ENCODE data around the gene BCAR1. TPM values are rescaled to one million over a fixed set of nuclear protein-coding genes. Genes with fewer than 3 reads are reported as not detected.
"Not testable (repeated sequence)": the region's sequence is repeated elsewhere in the genome, so short reads cannot be mapped to it uniquely, and the experiment has no call there.

Gene BCAR1
- polyA plus RNA-seq, 1 donor from 2014 or later, result 39.1 TPM

DNA sequence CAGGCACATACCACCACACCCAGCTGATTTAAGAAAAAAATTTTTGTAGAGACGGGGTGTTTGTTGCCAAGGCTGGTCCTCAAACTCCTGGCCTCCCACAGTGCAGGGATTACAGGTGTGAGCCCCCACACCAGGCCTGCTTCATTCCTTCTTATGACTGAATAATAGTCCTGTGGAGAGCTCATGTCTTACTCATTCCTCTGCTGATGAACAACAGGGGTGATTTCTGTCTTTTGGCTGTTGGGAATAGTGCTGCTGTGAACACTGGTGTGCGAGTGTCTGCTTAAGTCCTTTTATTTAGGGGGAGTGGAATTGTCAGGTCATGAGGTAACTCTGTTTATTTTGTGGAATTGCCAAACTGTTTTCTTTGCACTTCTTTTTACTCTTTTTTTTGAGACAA lies 35.3 kb downstream of the BCAR1 start:
- TF ChIP-seq, protein P1, sequence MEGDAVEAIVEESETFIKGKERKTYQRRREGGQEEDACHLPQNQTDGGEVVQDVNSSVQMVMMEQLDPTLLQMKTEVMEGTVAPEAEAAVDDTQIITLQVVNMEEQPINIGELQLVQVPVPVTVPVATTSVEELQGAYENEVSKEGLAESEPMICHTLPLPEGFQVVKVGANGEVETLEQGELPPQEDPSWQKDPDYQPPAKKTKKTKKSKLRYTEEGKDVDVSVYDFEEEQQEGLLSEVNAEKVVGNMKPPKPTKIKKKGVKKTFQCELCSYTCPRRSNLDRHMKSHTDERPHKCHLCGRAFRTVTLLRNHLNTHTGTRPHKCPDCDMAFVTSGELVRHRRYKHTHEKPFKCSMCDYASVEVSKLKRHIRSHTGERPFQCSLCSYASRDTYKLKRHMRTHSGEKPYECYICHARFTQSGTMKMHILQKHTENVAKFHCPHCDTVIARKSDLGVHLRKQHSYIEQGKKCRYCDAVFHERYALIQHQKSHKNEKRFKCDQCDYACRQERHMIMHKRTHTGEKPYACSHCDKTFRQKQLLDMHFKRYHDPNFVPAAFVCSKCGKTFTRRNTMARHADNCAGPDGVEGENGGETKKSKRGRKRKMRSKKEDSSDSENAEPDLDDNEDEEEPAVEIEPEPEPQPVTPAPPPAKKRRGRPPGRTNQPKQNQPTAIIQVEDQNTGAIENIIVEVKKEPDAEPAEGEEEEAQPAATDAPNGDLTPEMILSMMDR (IDR thresholded peaks at IDR 0.05; ENCODE audit: poor library complexity, severe bottlenecking), result no peak
- no peak for TF ChIP-seq EP300 (conservative IDR thresholded peaks at IDR 0.05; ENCODE audit: poor library complexity, severe bottlenecking)
- no peak for TF ChIP-seq SMC3 (conservative IDR thresholded peaks at IDR 0.05; ENCODE audit: poor library complexity)
- H3K4me2 ChIP-seq (ENCODE audit: low read length), result no peak overlapping the region
- no peaks in the 10 kb centered on the region for H3K9me2 ChIP-seq (ENCODE audit: insufficient read depth, low read length)
- no peaks in the 10 kb centered on the region for H3K27me3 ChIP-seq (ENCODE audit: insufficient read depth, low read depth, low read length)
- H3K9me3 ChIP-seq (ENCODE audit: low read length), result no peaks in the 10 kb centered on the region
- H3K36me3 ChIP-seq (ENCODE audit: insufficient read depth, low read length), result no peaks in the 10 kb centered on the region
- H3K9ac ChIP-seq (ENCODE audit: low read length), result no peak overlapping the region
- H3K4me3 ChIP-seq (ENCODE audit: low read length), result no peak overlapping the region
- H3K79me2 ChIP-seq (replicated peaks; ENCODE audit: insufficient read depth, low read length), result no peaks in the 10 kb centered on the region
- no peak overlapping the region for H3K27ac ChIP-seq (ENCODE audit: low read length)
- no peaks in the 10 kb centered on the region for H4K20me1 ChIP-seq (ENCODE audit: insufficient read depth)
- no peak overlapping the region for H2AFZ ChIP-seq (ENCODE audit: low read depth, low read length)
- H3F3A ChIP-seq (ENCODE audit: insufficient read depth, low read length, poor library complexity, severe bottlenecking), result no peaks in the 10 kb centered on the region

DNA sequence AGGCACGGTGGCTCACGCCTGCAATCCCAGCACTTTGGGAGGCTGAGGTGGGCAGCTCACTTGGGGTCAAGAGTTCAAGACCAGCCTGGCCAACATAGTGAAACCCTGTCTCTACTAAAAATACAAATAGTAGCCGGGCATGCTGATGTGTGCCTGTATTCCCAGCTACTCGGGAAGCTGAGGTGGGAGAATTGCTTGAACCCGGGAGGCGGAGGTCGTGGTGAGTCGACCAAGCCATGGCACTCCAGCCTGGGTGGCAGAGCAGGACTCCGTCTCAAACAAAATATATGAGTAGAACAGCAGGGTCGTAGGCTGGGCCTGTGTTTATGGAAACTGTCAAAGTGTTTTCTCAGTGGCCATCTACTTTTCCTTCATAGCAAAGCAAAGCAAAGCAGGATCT lies 40.1 kb downstream of the BCAR1 start:
- not testable (repeated sequence) for H3K27me3 ChIP-seq (ENCODE audit: insufficient read depth, low read depth, low read length); H3K9me2 ChIP-seq (ENCODE audit: insufficient read depth, low read length); H3K9ac ChIP-seq (ENCODE audit: low read length); H3F3A ChIP-seq (ENCODE audit: insufficient read depth, low read length, poor library complexity, severe bottlenecking); H3K4me2 ChIP-seq (ENCODE audit: low read length); H3K79me2 ChIP-seq (replicated peaks; ENCODE audit: insufficient read depth, low read length); H3K4me3 ChIP-seq (ENCODE audit: low read length); H3K27ac ChIP-seq (ENCODE audit: low read length); H2AFZ ChIP-seq (ENCODE audit: low read depth, low read length); H3K36me3 ChIP-seq (ENCODE audit: insufficient read depth, low read length); H4K20me1 ChIP-seq (ENCODE audit: insufficient read depth); H3K9me3 ChIP-seq (ENCODE audit: low read length)

DNA sequence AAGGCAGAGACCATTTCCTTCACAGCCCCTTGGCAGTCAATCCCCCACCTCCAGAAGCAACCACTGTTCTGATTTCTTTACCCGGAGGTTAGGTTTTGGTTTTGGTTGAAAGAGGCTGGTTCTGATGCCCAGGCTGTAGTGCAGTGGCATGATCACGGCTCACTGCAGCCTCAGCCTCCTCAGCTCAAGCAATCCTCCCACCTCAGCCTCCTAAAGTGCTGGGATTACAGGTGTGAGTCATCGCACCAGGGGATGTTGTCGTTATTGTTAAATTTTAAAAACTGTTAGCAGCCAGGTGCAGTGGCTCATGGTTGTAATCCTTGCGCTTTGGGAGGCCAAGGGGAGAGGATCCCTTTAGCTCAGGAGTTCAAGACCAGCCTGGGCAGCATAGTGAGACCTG lies 41.5 kb downstream of the BCAR1 start:
- H3K79me2 ChIP-seq (replicated peaks; ENCODE audit: insufficient read depth, low read length), result no peaks in the 10 kb centered on the region

DNA sequence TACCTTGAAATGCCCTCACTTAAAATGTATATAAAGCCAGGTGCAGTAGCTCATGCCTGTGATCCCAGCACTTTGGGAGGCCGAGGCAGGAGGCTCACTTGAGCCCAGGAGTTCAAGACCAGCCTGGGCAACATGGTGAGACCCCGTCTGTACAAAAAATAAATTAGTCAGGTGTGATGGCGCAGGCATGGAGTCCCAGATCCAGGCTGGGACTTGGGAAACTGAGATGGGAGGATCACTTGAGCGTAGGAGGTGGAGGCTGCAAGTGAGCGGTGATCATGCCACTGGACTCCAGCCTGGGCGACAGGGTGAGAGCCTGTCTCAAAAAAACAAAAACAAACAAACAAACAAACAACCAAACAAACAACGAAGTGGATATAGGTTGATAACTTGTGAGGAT lies 41.9 kb downstream of the BCAR1 start:
- H3K9me2 ChIP-seq (ENCODE audit: insufficient read depth, low read length), result not testable (repeated sequence)

More for the DNA sequence above, 41.5 kb downstream of the BCAR1 start:
- no peak for TF ChIP-seq POLR2AphosphoS5 (IDR thresholded peaks at IDR 0.05)
- TF ChIP-seq RAD21 (conservative IDR thresholded peaks at IDR 0.05), result no peak
- TF ChIP-seq, protein P1 (IDR thresholded peaks at IDR 0.05; ENCODE audit: poor library complexity, severe bottlenecking), result no peak
- no peak for TF ChIP-seq TAF1 (IDR thresholded peaks at IDR 0.05; ENCODE audit: low read depth)
- TF ChIP-seq EP300 (conservative IDR thresholded peaks at IDR 0.05; ENCODE audit: poor library complexity, severe bottlenecking), result no peak
- TF ChIP-seq SMC3 (conservative IDR thresholded peaks at IDR 0.05; ENCODE audit: poor library complexity), result no peak
- no peak for TF ChIP-seq EZH2 (IDR thresholded peaks at IDR 0.05; ENCODE audit: borderline replicate concordance, insufficient read depth, low read length, poor library complexity, severe bottlenecking)
- TF ChIP-seq, protein P2, sequence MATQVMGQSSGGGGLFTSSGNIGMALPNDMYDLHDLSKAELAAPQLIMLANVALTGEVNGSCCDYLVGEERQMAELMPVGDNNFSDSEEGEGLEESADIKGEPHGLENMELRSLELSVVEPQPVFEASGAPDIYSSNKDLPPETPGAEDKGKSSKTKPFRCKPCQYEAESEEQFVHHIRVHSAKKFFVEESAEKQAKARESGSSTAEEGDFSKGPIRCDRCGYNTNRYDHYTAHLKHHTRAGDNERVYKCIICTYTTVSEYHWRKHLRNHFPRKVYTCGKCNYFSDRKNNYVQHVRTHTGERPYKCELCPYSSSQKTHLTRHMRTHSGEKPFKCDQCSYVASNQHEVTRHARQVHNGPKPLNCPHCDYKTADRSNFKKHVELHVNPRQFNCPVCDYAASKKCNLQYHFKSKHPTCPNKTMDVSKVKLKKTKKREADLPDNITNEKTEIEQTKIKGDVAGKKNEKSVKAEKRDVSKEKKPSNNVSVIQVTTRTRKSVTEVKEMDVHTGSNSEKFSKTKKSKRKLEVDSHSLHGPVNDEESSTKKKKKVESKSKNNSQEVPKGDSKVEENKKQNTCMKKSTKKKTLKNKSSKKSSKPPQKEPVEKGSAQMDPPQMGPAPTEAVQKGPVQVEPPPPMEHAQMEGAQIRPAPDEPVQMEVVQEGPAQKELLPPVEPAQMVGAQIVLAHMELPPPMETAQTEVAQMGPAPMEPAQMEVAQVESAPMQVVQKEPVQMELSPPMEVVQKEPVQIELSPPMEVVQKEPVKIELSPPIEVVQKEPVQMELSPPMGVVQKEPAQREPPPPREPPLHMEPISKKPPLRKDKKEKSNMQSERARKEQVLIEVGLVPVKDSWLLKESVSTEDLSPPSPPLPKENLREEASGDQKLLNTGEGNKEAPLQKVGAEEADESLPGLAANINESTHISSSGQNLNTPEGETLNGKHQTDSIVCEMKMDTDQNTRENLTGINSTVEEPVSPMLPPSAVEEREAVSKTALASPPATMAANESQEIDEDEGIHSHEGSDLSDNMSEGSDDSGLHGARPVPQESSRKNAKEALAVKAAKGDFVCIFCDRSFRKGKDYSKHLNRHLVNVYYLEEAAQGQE (IDR thresholded peaks at IDR 0.05; ENCODE audit: borderline replicate concordance), result no peak
- no peak for TF ChIP-seq MXI1 (conservative IDR thresholded peaks at IDR 0.05; ENCODE audit: poor library complexity, severe bottlenecking)
- Histone ChIP-seq H3F3A (ENCODE audit: insufficient read depth, low read length, poor library complexity, severe bottlenecking) (no peaks in the 10 kb centered on the region), H3K27me3 (ENCODE audit: insufficient read depth, low read depth, low read length) (no peaks in the 10 kb centered on the region), H3K27ac (ENCODE audit: low read length) (no peak overlapping the region), H2AFZ (ENCODE audit: low read depth, low read length) (no peak overlapping the region), H3K4me3 (ENCODE audit: low read length) (no peak overlapping the region), H3K9me3 (ENCODE audit: low read length) (no peaks in the 10 kb centered on the region), H3K4me2 (ENCODE audit: low read length) (no peak overlapping the region), H3K9me2 (ENCODE audit: insufficient read depth, low read length) (no peaks in the 10 kb centered on the region), H4K20me1 (ENCODE audit: insufficient read depth) (no peaks in the 10 kb centered on the region), H3K36me3 (ENCODE audit: insufficient read depth, low read length) (no peaks in the 10 kb centered on the region), H3K9ac (ENCODE audit: low read length) (no peak overlapping the region)

More for the DNA sequence above, 41.9 kb downstream of the BCAR1 start:
- not testable (repeated sequence) for H4K20me1 ChIP-seq (ENCODE audit: insufficient read depth); H3K36me3 ChIP-seq (ENCODE audit: insufficient read depth, low read length); H3K9me3 ChIP-seq (ENCODE audit: low read length); H3K27me3 ChIP-seq (ENCODE audit: insufficient read depth, low read depth, low read length); H3K79me2 ChIP-seq (replicated peaks; ENCODE audit: insufficient read depth, low read length); H3K9ac ChIP-seq (ENCODE audit: low read length); H2AFZ ChIP-seq (ENCODE audit: low read depth, low read length); H3F3A ChIP-seq (ENCODE audit: insufficient read depth, low read length, poor library complexity, severe bottlenecking); H3K4me3 ChIP-seq (ENCODE audit: low read length); H3K4me2 ChIP-seq (ENCODE audit: low read length); H3K27ac ChIP-seq (ENCODE audit: low read length)

Measured in neural cell (in vitro differentiated cells).